ENCODE measurements around the gene PAGR1. TPM values are rescaled to one million over a fixed set of nuclear protein-coding genes. Genes with fewer than 3 reads are reported as not detected.

The PAGR1 gene
- total RNA-seq, 1 donor from 2014 or later, result 47.6 TPM

DNA sequence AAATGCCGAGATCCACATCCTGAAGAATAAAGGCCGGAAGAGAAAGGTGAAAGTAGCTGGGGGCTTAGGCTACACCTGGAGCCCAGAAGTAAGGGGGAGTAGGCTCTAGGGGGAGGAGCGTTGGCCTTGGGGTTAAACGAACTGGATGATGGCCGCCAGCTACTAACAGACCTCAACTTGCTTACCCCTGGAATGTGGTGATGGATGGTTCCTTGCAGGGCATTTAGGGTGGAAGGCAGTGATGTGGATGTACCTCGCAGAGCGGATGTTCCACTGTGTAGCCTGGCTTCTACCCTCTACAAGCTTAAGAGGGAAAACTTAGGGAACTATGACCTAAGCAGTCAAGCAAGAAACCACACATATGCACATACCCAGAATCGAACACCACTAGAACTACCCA, 11.9 kb upstream of the PAGR1 start:
- no peak for DNase-seq (ENCODE audit: low read depth, low spot score)
- H3K4me3 Mint-ChIP-seq, result peak overlapping the region; percentile 84
- no peak overlapping the region for H3K27ac Mint-ChIP-seq (ENCODE audit: unreplicated experiment)
- peaks cover 16% of the 10 kb centered on the region for H3K27me3 Mint-ChIP-seq (ENCODE audit: low read depth)
- no peaks in the 10 kb centered on the region for H3K9me3 Mint-ChIP-seq
- peaks cover 30% of the 10 kb centered on the region for H3K4me1 Mint-ChIP-seq
- peaks cover 21% of the 10 kb centered on the region for H3K36me3 Mint-ChIP-seq (ENCODE audit: low read depth)
- TF ChIP-seq, protein P1, sequence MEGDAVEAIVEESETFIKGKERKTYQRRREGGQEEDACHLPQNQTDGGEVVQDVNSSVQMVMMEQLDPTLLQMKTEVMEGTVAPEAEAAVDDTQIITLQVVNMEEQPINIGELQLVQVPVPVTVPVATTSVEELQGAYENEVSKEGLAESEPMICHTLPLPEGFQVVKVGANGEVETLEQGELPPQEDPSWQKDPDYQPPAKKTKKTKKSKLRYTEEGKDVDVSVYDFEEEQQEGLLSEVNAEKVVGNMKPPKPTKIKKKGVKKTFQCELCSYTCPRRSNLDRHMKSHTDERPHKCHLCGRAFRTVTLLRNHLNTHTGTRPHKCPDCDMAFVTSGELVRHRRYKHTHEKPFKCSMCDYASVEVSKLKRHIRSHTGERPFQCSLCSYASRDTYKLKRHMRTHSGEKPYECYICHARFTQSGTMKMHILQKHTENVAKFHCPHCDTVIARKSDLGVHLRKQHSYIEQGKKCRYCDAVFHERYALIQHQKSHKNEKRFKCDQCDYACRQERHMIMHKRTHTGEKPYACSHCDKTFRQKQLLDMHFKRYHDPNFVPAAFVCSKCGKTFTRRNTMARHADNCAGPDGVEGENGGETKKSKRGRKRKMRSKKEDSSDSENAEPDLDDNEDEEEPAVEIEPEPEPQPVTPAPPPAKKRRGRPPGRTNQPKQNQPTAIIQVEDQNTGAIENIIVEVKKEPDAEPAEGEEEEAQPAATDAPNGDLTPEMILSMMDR (conservative IDR thresholded peaks at IDR 0.05), result no peak

DNA sequence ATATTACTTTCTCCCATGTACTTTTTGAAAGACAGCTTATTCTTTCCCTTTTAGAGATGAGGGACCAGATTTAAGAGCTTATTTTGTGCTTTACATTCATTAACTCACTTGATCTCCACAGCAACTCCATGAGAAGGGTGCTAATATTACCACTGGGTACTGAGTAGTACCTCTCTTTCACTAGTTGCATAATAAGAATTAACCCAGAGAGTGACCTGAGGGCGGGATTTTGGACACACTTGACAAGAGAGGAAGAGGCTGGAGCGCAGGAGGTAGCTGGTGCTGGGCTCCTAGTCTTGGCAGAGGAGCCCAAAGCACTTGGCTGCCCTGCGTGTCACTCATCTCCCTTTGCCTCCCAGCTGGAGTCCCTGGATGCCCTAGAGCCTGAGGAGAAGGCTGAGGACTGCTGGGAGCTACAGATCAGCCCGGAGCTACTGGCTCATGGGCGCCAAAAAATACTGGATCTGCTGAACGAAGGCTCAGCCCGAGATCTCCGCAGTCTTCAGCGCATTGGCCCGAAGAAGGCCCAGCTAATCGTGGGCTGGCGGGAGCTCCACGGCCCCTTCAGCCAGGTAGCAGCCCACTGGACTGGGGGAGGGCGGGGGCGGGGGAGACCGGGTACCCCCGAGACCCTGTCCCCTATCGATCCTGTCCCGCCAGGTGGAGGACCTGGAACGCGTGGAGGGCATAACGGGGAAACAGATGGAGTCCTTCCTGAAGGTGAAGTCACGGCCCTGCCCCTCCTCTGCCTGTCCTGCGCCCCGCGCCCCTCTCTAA, 11.3 kb upstream of the PAGR1 start:
- peaks cover 33% of the 10 kb centered on the region for H3K4me1 Mint-ChIP-seq
- TF ChIP-seq, protein P1 (conservative IDR thresholded peaks at IDR 0.05), result no peak
- H3K9me3 Mint-ChIP-seq, result no peaks in the 10 kb centered on the region
- no peak for DNase-seq (ENCODE audit: low read depth, low spot score)
- H3K36me3 Mint-ChIP-seq (ENCODE audit: low read depth), result peaks cover 21% of the 10 kb centered on the region
- H3K4me3 Mint-ChIP-seq, result peak overlapping the region; percentile 94
- peak overlapping the region; percentile 100 for H3K27ac Mint-ChIP-seq (ENCODE audit: unreplicated experiment)
- peaks cover 16% of the 10 kb centered on the region for H3K27me3 Mint-ChIP-seq (ENCODE audit: low read depth)

DNA sequence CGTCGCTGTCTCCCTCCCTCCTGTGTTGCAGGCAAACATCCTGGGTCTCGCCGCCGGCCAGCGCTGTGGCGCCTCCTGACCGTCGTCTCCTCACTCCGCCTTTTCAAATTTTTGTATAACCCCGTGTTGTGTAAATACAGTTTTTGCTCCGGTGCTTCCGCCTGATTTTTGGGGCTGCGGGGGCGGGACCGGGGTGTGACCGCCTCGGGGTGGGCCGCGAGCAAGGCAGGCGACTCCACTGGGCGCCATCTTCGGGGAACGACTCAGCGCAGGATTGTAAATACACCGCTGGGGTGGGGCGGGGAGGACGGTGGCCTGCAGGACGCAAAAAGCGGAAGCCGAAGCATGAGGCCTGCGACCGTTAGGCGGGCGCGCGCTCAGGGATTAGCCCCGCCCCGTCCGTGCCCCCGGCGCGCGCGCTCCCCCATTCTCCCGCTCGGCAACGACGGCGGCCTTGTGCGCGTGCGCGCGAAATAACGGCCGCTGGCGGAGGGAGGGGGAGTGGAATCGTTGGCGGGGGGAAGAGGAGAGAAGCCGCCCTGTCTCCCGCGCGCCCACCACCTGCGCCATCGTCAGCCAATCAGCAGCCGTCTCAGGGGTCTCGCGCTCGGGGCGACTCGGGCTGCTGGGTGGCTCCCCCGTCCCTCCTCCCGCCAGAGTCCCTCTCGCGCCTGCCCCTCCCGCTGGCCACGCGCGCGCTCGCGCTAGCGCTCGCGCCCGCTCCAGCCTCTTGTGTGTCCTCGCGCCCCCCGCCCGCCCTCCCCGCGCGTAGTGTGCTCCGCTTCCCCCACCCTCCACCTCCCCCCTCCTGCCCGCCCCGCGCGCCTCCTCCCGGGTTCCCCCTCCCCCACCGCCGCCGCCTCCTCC, 10.5 kb upstream of the PAGR1 start:
- peak overlapping the region; percentile 100 for H3K27ac Mint-ChIP-seq (ENCODE audit: unreplicated experiment)
- TF ChIP-seq, protein P1 (conservative IDR thresholded peaks at IDR 0.05), result peak; percentile 26
- peaks cover 39% of the 10 kb centered on the region for H3K4me1 Mint-ChIP-seq
- H3K9me3 Mint-ChIP-seq, result no peaks in the 10 kb centered on the region
- H3K4me3 Mint-ChIP-seq, result peak overlapping the region; percentile 94
- H3K27me3 Mint-ChIP-seq (ENCODE audit: low read depth), result peaks cover 18% of the 10 kb centered on the region
- peaks cover 25% of the 10 kb centered on the region for H3K36me3 Mint-ChIP-seq (ENCODE audit: low read depth)
- peak; percentile 96 for DNase-seq (ENCODE audit: low read depth, low spot score)

DNA sequence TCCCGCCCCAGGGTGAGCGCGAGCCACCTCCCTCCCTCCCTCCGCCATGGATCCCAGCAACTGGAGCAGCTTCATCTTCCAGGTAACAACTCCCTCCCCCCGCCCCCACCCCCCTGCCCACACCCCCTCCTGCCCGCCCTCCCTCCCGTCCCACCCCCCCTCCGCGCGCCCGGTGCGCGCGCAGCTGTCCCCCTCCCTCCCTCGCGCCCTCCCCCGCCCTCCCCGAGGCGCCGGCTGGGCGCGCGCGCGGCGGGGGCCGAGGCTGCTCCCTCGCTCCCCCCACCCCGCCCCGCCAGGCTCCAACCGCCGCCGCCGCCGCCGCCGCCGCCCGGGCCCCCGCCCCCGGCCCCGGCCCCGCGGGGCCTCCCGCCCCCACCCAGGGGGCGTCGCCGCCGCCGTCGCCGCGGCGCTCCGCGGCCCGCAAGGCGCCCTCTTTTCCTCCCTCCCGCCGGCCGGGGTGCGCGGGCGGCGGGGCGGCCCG, 9.8 kb upstream of the PAGR1 start, which contains the start of gene MAZ:
Gene MAZ, plus strand, starts transcription at position 431 of the 481 bp plus-strand sequence. CDS start 173 bp downstream, outside the sequence.
- DNase-seq (ENCODE audit: low read depth, low spot score), result peak; percentile 37
- peak within 1 kb of the TSS; percentile 94 for H3K4me3 Mint-ChIP-seq
- TF ChIP-seq, protein P1 (conservative IDR thresholded peaks at IDR 0.05), result no peak
- H3K27me3 Mint-ChIP-seq (ENCODE audit: low read depth), result peaks cover 21% of the 10 kb centered on the region
- peaks cover 21% of the 10 kb centered on the region for H3K36me3 Mint-ChIP-seq (ENCODE audit: low read depth)
- H3K9me3 Mint-ChIP-seq, result no peaks in the 10 kb centered on the region
- H3K4me1 Mint-ChIP-seq, result peaks cover 46% of the 10 kb centered on the region
- peak within 1 kb of the TSS; percentile 100 for H3K27ac Mint-ChIP-seq (ENCODE audit: unreplicated experiment)

DNA sequence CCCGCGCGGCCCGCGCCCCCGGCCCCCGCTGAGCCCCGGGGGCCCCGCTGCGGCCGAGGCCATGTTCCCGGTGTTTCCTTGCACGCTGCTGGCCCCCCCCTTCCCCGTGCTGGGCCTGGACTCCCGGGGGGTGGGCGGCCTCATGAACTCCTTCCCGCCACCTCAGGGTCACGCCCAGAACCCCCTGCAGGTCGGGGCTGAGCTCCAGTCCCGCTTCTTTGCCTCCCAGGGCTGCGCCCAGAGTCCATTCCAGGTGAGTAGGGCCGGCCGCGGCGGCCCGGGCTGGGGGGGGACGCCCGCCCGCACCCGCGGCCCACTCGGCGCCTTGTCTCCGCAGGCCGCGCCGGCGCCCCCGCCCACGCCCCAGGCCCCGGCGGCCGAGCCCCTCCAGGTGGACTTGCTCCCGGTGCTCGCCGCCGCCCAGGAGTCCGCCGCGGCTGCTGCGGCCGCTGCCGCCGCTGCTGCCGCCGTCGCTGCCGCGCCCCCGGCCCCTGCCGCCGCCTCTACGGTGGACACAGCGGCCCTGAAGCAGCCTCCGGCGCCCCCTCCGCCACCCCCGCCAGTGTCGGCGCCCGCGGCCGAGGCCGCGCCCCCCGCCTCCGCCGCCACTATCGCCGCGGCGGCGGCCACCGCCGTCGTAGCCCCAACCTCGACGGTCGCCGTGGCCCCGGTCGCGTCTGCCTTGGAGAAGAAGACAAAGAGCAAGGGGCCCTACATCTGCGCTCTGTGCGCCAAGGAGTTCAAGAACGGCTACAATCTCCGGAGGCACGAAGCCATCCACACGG, 9.1 kb upstream of the PAGR1 start:
- Mint-ChIP-seq H3K4me1 (peaks cover 53% of the 10 kb centered on the region), H3K4me3 (peak overlapping the region; percentile 91), H3K27ac (ENCODE audit: unreplicated experiment) (no peak overlapping the region), H3K9me3 (no peaks in the 10 kb centered on the region), H3K36me3 (ENCODE audit: low read depth) (peaks cover 17% of the 10 kb centered on the region), H3K27me3 (ENCODE audit: low read depth) (peaks cover 25% of the 10 kb centered on the region)
- TF ChIP-seq, protein P1 (conservative IDR thresholded peaks at IDR 0.05), result no peak
- DNase-seq (ENCODE audit: low read depth, low spot score), result peak; percentile 49

All from neural crest cell (in vitro differentiated cells).